HPDE6-E6E7 (cell line): ENCODE measurements around the gene REST.

Experiments used
- DNase-seq: peaks from one replicate; pipeline ENCODE4 v3.0.0; 2011; ENCODE audit warnings: missing footprints; ENCODE audit errors: extremely low spot score

Gene REST

GRCh38 chr4:56977321-56978012, 69.8 kb downstream of the REST start, which contains the start of gene NOA1:
Gene NOA1, minus strand, starts transcription at chr4:56977606. Its CDS starts 21 bp downstream, at chr4:56977585.
- DNase-seq = peak; percentile 90

- DNase-seq = peak; percentile 84
Observed at GRCh38 chr4:56978750-56979303, 71.1 kb downstream of the REST start, which contains the start of gene POLR2B. Gene POLR2B, plus strand, starts transcription at chr4:56978896. Its CDS starts 90 bp downstream, at chr4:56978986.

- no peak for DNase-seq
Observed at GRCh38 chr4:56979421-56980072, 71.8 kb downstream of the REST start.

GRCh38 chr4:56981795-56982201, 74.1 kb downstream of the REST start:
- DNase-seq = no peak

- DNase-seq = no peak
Observed at GRCh38 chr4:56986192-56986591, 78.5 kb downstream of the REST start.

- DNase-seq = no peak
Observed at GRCh38 chr4:56986952-56987351, 79.3 kb downstream of the REST start.

GRCh38 chr4:56990109-56990905, 82.6 kb downstream of the REST start:
- no peak for DNase-seq

- DNase-seq = no peak
Observed at GRCh38 chr4:56995525-56995924, 87.8 kb downstream of the REST start.

- DNase-seq = no peak
Observed at GRCh38 chr4:56999751-57000150, 92.1 kb downstream of the REST start.

- DNase-seq = no peak
Observed at GRCh38 chr4:57013543-57014120, 105.9 kb downstream of the REST start.
